ENCODE results near the gene ADAMTS14. TPM values are rescaled to one million over a fixed set of nuclear protein-coding genes. Genes with fewer than 3 reads are reported as not detected.

The ADAMTS14 gene
- total RNA-seq, 1 donor from 2014 or later, result 1.3 TPM

- H3K4me3 ChIP-seq (ENCODE audit: low read depth, low read length), result no peak overlapping the region
- H3K36me3 ChIP-seq (ENCODE audit: control insufficient read depth, insufficient read depth, low read length), result no peaks in the 10 kb centered on the region
- DNase-seq (ENCODE audit: low read depth), result no peak
- TF ChIP-seq, protein P1, sequence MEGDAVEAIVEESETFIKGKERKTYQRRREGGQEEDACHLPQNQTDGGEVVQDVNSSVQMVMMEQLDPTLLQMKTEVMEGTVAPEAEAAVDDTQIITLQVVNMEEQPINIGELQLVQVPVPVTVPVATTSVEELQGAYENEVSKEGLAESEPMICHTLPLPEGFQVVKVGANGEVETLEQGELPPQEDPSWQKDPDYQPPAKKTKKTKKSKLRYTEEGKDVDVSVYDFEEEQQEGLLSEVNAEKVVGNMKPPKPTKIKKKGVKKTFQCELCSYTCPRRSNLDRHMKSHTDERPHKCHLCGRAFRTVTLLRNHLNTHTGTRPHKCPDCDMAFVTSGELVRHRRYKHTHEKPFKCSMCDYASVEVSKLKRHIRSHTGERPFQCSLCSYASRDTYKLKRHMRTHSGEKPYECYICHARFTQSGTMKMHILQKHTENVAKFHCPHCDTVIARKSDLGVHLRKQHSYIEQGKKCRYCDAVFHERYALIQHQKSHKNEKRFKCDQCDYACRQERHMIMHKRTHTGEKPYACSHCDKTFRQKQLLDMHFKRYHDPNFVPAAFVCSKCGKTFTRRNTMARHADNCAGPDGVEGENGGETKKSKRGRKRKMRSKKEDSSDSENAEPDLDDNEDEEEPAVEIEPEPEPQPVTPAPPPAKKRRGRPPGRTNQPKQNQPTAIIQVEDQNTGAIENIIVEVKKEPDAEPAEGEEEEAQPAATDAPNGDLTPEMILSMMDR (IDR thresholded peaks at IDR 0.05; ENCODE audit: insufficient read depth, low read length, poor library complexity, severe bottlenecking), result no peak
- H3K27me3 ChIP-seq (ENCODE audit: control insufficient read depth, insufficient read depth, low read length), result peaks cover 3% of the 10 kb centered on the region
Measured at GRCh38 chr10:70811881-70812280, 139.6 kb downstream of the ADAMTS14 start.

Other genes starting within 250 kb of the ADAMTS14 start
- gene NODAL, start 230.8 kb upstream of the ADAMTS14 start, total RNA-seq, result 0.08 and 0.14 TPM in 2 replicates
- gene PALD1, start 193.7 kb upstream of the ADAMTS14 start, total RNA-seq, result 3.4 and 3.9 TPM in 2 replicates
- gene PRF1, start 69.8 kb upstream of the ADAMTS14 start, total RNA-seq, result not detected in 2 replicates
- not detected in 2 replicates for gene TBATA, start 112.9 kb downstream of the ADAMTS14 start, total RNA-seq
- gene SGPL1, start 143.4 kb downstream of the ADAMTS14 start, total RNA-seq, result 82.7 and 83.5 TPM in 2 replicates
- 72.9 and 92.2 TPM in 2 replicates for gene PCBD1, start 216.1 kb downstream of the ADAMTS14 start, total RNA-seq

Data from kidney epithelial cell (primary cell).